HepG2 (cell line): ENCODE results near the gene CAMTA1. TPM values are rescaled to one million over a fixed set of nuclear protein-coding genes. Genes with fewer than 3 reads are reported as not detected.
A peak's percentile ranks its signal among the peaks of the same experiment; 100 is the strongest.

Experiments used
- ATF6 ChIP-seq: sonication (generic); formaldehyde crosslinking; conservative IDR thresholded peaks from 2 replicates; pipeline ENCODE4 v1.4.0; 2020; ENCODE audit warnings: missing genetic modification reagents
- ATF7-NPFF ChIP-seq: sonication (generic); formaldehyde crosslinking; IDR thresholded peaks from 2 replicates; pipeline ENCODE4 v1.8.1; 2023; ENCODE audit warnings: mild to moderate bottlenecking, low read depth, missing genetic modification reagents, moderate library complexity
- CEBPG ChIP-seq: IDR thresholded peaks from 2 replicates; pipeline ENCODE4 v1.6.1; 2016
- FOSL1 ChIP-seq: sonication (generic); formaldehyde crosslinking; IDR thresholded peaks from 2 replicates; pipeline ENCODE4 v1.9.0; 2021; ENCODE audit warnings: missing genetic modification reagents, borderline replicate concordance
- FOXK2 ChIP-seq: fragments of 450-650 bp; IDR thresholded peaks from 2 replicates; pipeline ENCODE4 v1.6.1; 2016
- HDAC1 ChIP-seq: sonication (generic); formaldehyde crosslinking; IDR thresholded peaks from 2 replicates; pipeline ENCODE4 v1.5.1; 2020; ENCODE audit warnings: mild to moderate bottlenecking, missing genetic modification reagents
- HDAC2 ChIP-seq: sonication (generic); formaldehyde crosslinking; IDR thresholded peaks from 2 replicates; pipeline ENCODE4 v1.4.0; 2020; ENCODE audit warnings: missing genetic modification reagents
- HMG20B ChIP-seq: conservative IDR thresholded peaks from 2 replicates; pipeline ENCODE4 v1.6.1; 2016; ENCODE audit warnings: missing genetic modification reagents, missing compliant biosample characterization
- KLF13 ChIP-seq: sonication (generic); formaldehyde crosslinking; IDR thresholded peaks from 2 replicates; pipeline ENCODE4 v1.4.0; 2020; ENCODE audit warnings: mild to moderate bottlenecking, missing genetic modification reagents
- KLF16 ChIP-seq, 2 experiments: sonication (generic) in 1 of 2; formaldehyde crosslinking in 1 of 2; IDR thresholded peaks; 2 replicates each; pipeline versions ENCODE4 v1.6.1 to v1.8.0; 2016 to 2023; ENCODE audit warnings: missing genetic modification reagents in 2 of 2, missing compliant biosample characterization in 1 of 2
- NFE2L2 ChIP-seq: fragments of 150-350 bp; IDR thresholded peaks from 2 replicates; pipeline ENCODE4 v1.6.1; 2014; ENCODE audit warnings: low read length
- REXO4 ChIP-seq: sonication (generic); formaldehyde crosslinking; IDR thresholded peaks from 2 replicates; pipeline ENCODE4 v1.8.0; 2022; ENCODE audit warnings: missing genetic modification reagents, mild to moderate bottlenecking, borderline replicate concordance
- ZKSCAN5 ChIP-seq: sonication (generic); formaldehyde crosslinking; IDR thresholded peaks from 2 replicates; pipeline ENCODE4 v1.5.1; 2020; ENCODE audit warnings: mild to moderate bottlenecking, missing genetic modification reagents
- ZNF484 ChIP-seq: sonication (generic); formaldehyde crosslinking; IDR thresholded peaks from 2 replicates; pipeline ENCODE4 v1.5.1; 2020; ENCODE audit warnings: mild to moderate bottlenecking, low read depth, missing genetic modification reagents, borderline replicate concordance
- ZNF557 ChIP-seq: sonication (generic); formaldehyde crosslinking; IDR thresholded peaks from 2 replicates; pipeline ENCODE4 v1.4.0; 2020; ENCODE audit warnings: missing genetic modification reagents
- ZNF768 ChIP-seq: sonication (generic); formaldehyde crosslinking; IDR thresholded peaks from 2 replicates; pipeline ENCODE4 v1.4.0; 2020; ENCODE audit warnings: missing genetic modification reagents
- polyA plus RNA-seq, 8 experiments: library from polyadenylated mRNA; depleted of rRNA in 3 of 8; stranded (reverse) in 7 of 8; unstranded in 1 of 8; fragments of >200 nt; fragmentation: Illumina TruSeq in 4 of 8; extraction: Trizol in 4 of 8; gene quantifications; 2 replicates each; pipeline versions ENCODE4 v1.2.1 to v1.2.3, GENCODE V29; 2011 to 2016; ENCODE audit warnings: low read depth in 4 of 8, missing spikeins in 1 of 8, mixed read lengths in 1 of 8; ENCODE audit not compliant: insufficient read depth in 1 of 8
- total RNA-seq, 5 experiments: library from RNA; depleted of rRNA; stranded (reverse); fragments of >200 nt; fragmentation: Illumina TruSeq; extraction: Trizol; gene quantifications; 2 replicates each; pipeline ENCODE4 v1.2.3, GENCODE V29; 2016; ENCODE audit warnings: low read depth in 1 of 5
- TF ChIP-seq, protein P1 (sequence below): IDR thresholded peaks from 2 replicates; pipeline ENCODE4 v1.4.0; 2020; ENCODE audit warnings: mild to moderate bottlenecking, missing genetic modification reagents
- TF ChIP-seq, protein P2 (sequence below): sonication (generic); formaldehyde crosslinking; IDR thresholded peaks from 2 replicates; pipeline ENCODE4 v1.8.1; 2023; ENCODE audit warnings: mild to moderate bottlenecking, inconsistent platforms, moderate library complexity, missing genetic modification reagents, borderline replicate concordance

Gene CAMTA1
- total and polyA plus RNA-seq, 2 of the 13 experiments (the other 11 are each of a cell fraction or from before 2014, with no cell fraction given), result 25.0 to 36.4 TPM

- TF ChIP-seq ATF6 (no peak), ZNF484 (no peak), ZNF768 (peak; percentile 35; the same call in 1 of the 2 replicates), HMG20B (CRISPR knock-in tag) (0 out of 2 replicates have a peak, but pooled peaks have one; percentile 13), HDAC2 (CRISPR knock-in tag) (0 out of 2 replicates have a peak, but pooled peaks have one; percentile 36), ATF7-NPFF (CRISPR knock-in tag) (peak; percentile 86), KLF13 (no peak), FOXK2 (no peak), REXO4 (CRISPR knock-in tag) (no peak), NFE2L2 (no peak), HDAC1 (CRISPR knock-in tag) (peak; percentile 96), ZNF557 (CRISPR knock-in tag) (no peak), CEBPG (CRISPR knock-in tag) (peak; percentile 31; the same call in 1 of the 2 replicates), ZKSCAN5 (CRISPR knock-in tag) (no peak), FOSL1 (CRISPR knock-in tag) (no peak), KLF16 (CRISPR knock-in tag; IDR thresholded peaks at IDR 0.05) (peak in 1 of 2 experiments; percentile 99; a peak in 2 of 4 replicates)
- TF ChIP-seq, protein P1, sequence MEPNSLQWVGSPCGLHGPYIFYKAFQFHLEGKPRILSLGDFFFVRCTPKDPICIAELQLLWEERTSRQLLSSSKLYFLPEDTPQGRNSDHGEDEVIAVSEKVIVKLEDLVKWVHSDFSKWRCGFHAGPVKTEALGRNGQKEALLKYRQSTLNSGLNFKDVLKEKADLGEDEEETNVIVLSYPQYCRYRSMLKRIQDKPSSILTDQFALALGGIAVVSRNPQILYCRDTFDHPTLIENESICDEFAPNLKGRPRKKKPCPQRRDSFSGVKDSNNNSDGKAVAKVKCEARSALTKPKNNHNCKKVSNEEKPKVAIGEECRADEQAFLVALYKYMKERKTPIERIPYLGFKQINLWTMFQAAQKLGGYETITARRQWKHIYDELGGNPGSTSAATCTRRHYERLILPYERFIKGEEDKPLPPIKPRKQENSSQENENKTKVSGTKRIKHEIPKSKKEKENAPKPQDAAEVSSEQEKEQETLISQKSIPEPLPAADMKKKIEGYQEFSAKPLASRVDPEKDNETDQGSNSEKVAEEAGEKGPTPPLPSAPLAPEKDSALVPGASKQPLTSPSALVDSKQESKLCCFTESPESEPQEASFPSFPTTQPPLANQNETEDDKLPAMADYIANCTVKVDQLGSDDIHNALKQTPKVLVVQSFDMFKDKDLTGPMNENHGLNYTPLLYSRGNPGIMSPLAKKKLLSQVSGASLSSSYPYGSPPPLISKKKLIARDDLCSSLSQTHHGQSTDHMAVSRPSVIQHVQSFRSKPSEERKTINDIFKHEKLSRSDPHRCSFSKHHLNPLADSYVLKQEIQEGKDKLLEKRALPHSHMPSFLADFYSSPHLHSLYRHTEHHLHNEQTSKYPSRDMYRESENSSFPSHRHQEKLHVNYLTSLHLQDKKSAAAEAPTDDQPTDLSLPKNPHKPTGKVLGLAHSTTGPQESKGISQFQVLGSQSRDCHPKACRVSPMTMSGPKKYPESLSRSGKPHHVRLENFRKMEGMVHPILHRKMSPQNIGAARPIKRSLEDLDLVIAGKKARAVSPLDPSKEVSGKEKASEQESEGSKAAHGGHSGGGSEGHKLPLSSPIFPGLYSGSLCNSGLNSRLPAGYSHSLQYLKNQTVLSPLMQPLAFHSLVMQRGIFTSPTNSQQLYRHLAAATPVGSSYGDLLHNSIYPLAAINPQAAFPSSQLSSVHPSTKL, result peak; percentile 37
- TF ChIP-seq, protein P2, sequence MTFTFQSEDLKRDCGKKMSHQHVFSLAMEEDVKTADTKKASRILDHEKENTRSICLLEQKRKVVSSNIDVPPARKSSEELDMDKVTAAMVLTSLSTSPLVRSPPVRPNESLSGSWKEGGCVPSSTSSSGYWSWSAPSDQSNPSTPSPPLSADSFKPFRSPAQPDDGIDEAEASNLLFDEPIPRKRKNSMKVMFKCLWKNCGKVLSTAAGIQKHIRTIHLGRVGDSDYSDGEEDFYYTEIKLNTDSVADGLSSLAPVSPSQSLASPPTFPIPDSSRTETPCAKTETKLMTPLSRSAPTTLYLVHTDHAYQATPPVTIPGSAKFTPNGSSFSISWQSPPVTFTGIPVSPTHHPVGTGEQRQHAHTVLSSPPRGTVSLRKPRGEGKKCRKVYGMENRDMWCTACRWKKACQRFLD (CRISPR knock-in tag), result no peak
Measured at GRCh38 chr1:7770997-7771822, 986.0 kb downstream of the CAMTA1 start, which contains the start of gene VAMP3 (continued).
